ENCODE measurements around the gene ADORA2B. TPM values are rescaled to one million over a fixed set of nuclear protein-coding genes. Genes with fewer than 3 reads are reported as not detected.
"Not testable (repeated sequence)": the region's sequence is repeated elsewhere in the genome, so short reads cannot be mapped to it uniquely, and the experiment has no call there.

Gene ADORA2B
- total RNA-seq, 1 donor from 2014 or later, result 8.9 TPM

GRCh38 chr17:15930426-15930825 is 14.5 kb upstream of the ADORA2B start:
- peaks cover 5% of the 10 kb centered on the region for H3K4me1 Mint-ChIP-seq (ENCODE audit: unreplicated experiment)
- TF ChIP-seq CTCF (IDR thresholded peaks at IDR 0.05), result no peak
- no peak overlapping the region for H3K4me3 Mint-ChIP-seq (ENCODE audit: unreplicated experiment)
- H3K9me3 Mint-ChIP-seq (ENCODE audit: unreplicated experiment), result no peaks in the 10 kb centered on the region
- H3K27ac Mint-ChIP-seq (ENCODE audit: unreplicated experiment), result no peak overlapping the region
- no peak for DNase-seq (ENCODE audit: extremely low spot score, unreplicated experiment)
- H3K36me3 Mint-ChIP-seq (ENCODE audit: unreplicated experiment), result no peaks in the 10 kb centered on the region
- H3K27me3 Mint-ChIP-seq (ENCODE audit: unreplicated experiment), result peaks cover 2% of the 10 kb centered on the region

GRCh38 chr17:15931394-15931793 is 13.5 kb upstream of the ADORA2B start:
- TF ChIP-seq CTCF (IDR thresholded peaks at IDR 0.05), result no peak
- Mint-ChIP-seq H3K4me1 (ENCODE audit: unreplicated experiment) (peaks cover 5% of the 10 kb centered on the region), H3K4me3 (ENCODE audit: unreplicated experiment) (no peak overlapping the region), H3K27me3 (ENCODE audit: unreplicated experiment) (peaks cover 2% of the 10 kb centered on the region), H3K9me3 (ENCODE audit: unreplicated experiment) (no peaks in the 10 kb centered on the region), H3K36me3 (ENCODE audit: unreplicated experiment) (no peaks in the 10 kb centered on the region), H3K27ac (ENCODE audit: unreplicated experiment) (no peak overlapping the region)
- no peak for DNase-seq (ENCODE audit: extremely low spot score, unreplicated experiment)

GRCh38 chr17:15934866-15935265 is 10.1 kb upstream of the ADORA2B start:
- Mint-ChIP-seq H3K4me3 (ENCODE audit: unreplicated experiment) (no peak overlapping the region), H3K4me1 (ENCODE audit: unreplicated experiment) (peaks cover 1% of the 10 kb centered on the region), H3K27me3 (ENCODE audit: unreplicated experiment) (no peaks in the 10 kb centered on the region), H3K9me3 (ENCODE audit: unreplicated experiment) (no peaks in the 10 kb centered on the region), H3K36me3 (ENCODE audit: unreplicated experiment) (no peaks in the 10 kb centered on the region), H3K27ac (ENCODE audit: unreplicated experiment) (no peak overlapping the region)
- TF ChIP-seq CTCF (IDR thresholded peaks at IDR 0.05), result no peak
- no peak for DNase-seq (ENCODE audit: extremely low spot score, unreplicated experiment)

- no peak for DNase-seq (ENCODE audit: extremely low spot score, unreplicated experiment)
- H3K4me3 Mint-ChIP-seq (ENCODE audit: unreplicated experiment), result no peak overlapping the region
- no peak overlapping the region for H3K27ac Mint-ChIP-seq (ENCODE audit: unreplicated experiment)
- no peaks in the 10 kb centered on the region for H3K4me1 Mint-ChIP-seq (ENCODE audit: unreplicated experiment)
- no peak for TF ChIP-seq CTCF (IDR thresholded peaks at IDR 0.05)
- H3K9me3 Mint-ChIP-seq (ENCODE audit: unreplicated experiment), result no peaks in the 10 kb centered on the region
- H3K27me3 Mint-ChIP-seq (ENCODE audit: unreplicated experiment), result no peaks in the 10 kb centered on the region
- H3K36me3 Mint-ChIP-seq (ENCODE audit: unreplicated experiment), result no peaks in the 10 kb centered on the region
Observed at GRCh38 chr17:15935891-15936290, 9.0 kb upstream of the ADORA2B start.

GRCh38 chr17:15936481-15936880 is 8.4 kb upstream of the ADORA2B start:
- not testable (repeated sequence) for H3K9me3 Mint-ChIP-seq (ENCODE audit: unreplicated experiment); DNase-seq (ENCODE audit: extremely low spot score, unreplicated experiment); H3K36me3 Mint-ChIP-seq (ENCODE audit: unreplicated experiment); H3K27ac Mint-ChIP-seq (ENCODE audit: unreplicated experiment); H3K4me3 Mint-ChIP-seq (ENCODE audit: unreplicated experiment); H3K4me1 Mint-ChIP-seq (ENCODE audit: unreplicated experiment); H3K27me3 Mint-ChIP-seq (ENCODE audit: unreplicated experiment)

- Mint-ChIP-seq H3K27ac (ENCODE audit: unreplicated experiment) (no peak overlapping the region), H3K36me3 (ENCODE audit: unreplicated experiment) (no peaks in the 10 kb centered on the region), H3K9me3 (ENCODE audit: unreplicated experiment) (no peaks in the 10 kb centered on the region), H3K27me3 (ENCODE audit: unreplicated experiment) (no peaks in the 10 kb centered on the region), H3K4me1 (ENCODE audit: unreplicated experiment) (peaks cover 22% of the 10 kb centered on the region), H3K4me3 (ENCODE audit: unreplicated experiment) (no peak overlapping the region)
- no peak for TF ChIP-seq CTCF (IDR thresholded peaks at IDR 0.05)
- no peak for DNase-seq (ENCODE audit: extremely low spot score, unreplicated experiment)
Observed at GRCh38 chr17:15941781-15942180, 3.1 kb upstream of the ADORA2B start.

All from osteocyte (in vitro differentiated cells).